NCI-H1436 treated with DMSO at 0.1 percent for 48 hours (cell line): ENCODE data around the gene SZT2.
"Not testable (repeated sequence)": the region's sequence is repeated elsewhere in the genome, so short reads cannot be mapped to it uniquely, and the experiment has no call there.

Source experiments
- DNase-seq: peaks from one replicate; lab custom pipeline; 2025; lab: John Stamatoyannopoulos, UW

SZT2 gene

GRCh38 chr1:43491061-43491460, 101.4 kb downstream of the SZT2 start:
- no peak for DNase-seq

GRCh38 chr1:43492826-43493225, 103.1 kb downstream of the SZT2 start:
- DNase-seq = no peak

- no peak for DNase-seq
Measured at GRCh38 chr1:43493661-43494450, 104.2 kb downstream of the SZT2 start.

- no peak for DNase-seq
Measured at GRCh38 chr1:43495204-43495603, 105.5 kb downstream of the SZT2 start.

GRCh38 chr1:43499898-43500297, 110.2 kb downstream of the SZT2 start:
- no peak for DNase-seq

- DNase-seq = not testable (repeated sequence)
Measured at GRCh38 chr1:43501806-43502205, 112.1 kb downstream of the SZT2 start.

- no peak for DNase-seq
Measured at GRCh38 chr1:43503534-43503933, 113.8 kb downstream of the SZT2 start.
